IPS-18a (cell line): ENCODE measurements around the gene SLC7A6.

Experiments used
- H3K27ac ChIP-seq: one replicate; pipeline ENCODE4 v1.5.1; 2013; ENCODE audit warnings: low read length
- H3K27me3 ChIP-seq: one replicate; pipeline ENCODE4 v1.6.1; 2013; ENCODE audit warnings: mild to moderate bottlenecking, low read length; ENCODE audit not compliant: control insufficient read depth, insufficient read depth
- H3K36me3 ChIP-seq: one replicate; pipeline ENCODE4 v1.6.1; 2013; ENCODE audit warnings: low read depth, low read length; ENCODE audit not compliant: control insufficient read depth
- H3K4me1 ChIP-seq: one replicate; pipeline ENCODE4 v1.6.1; 2013; ENCODE audit warnings: low read depth, low read length; ENCODE audit not compliant: control insufficient read depth
- H3K4me3 ChIP-seq: one replicate; pipeline ENCODE4 v1.5.1; 2013; ENCODE audit warnings: low read length
- H3K9ac ChIP-seq: one replicate; pipeline ENCODE4 v1.6.1; 2013; ENCODE audit warnings: mild to moderate bottlenecking, low read length, moderate library complexity
- H3K9me3 ChIP-seq: one replicate; pipeline ENCODE4 v1.6.1; 2013; ENCODE audit warnings: low read depth, low read length; ENCODE audit not compliant: control insufficient read depth

SLC7A6 gene

GRCh38 chr16:68229431-68230175 is 34.7 kb upstream of the SLC7A6 start:
- H3K36me3 ChIP-seq: peaks cover 53% of the 10 kb centered on the region

GRCh38 chr16:68230176-68230571 is 34.2 kb upstream of the SLC7A6 start:
- H3K4me1 ChIP-seq: peaks cover 13% of the 10 kb centered on the region
- H3K27ac ChIP-seq: no peak overlapping the region
- H3K36me3 ChIP-seq: peaks cover 53% of the 10 kb centered on the region
- no peak overlapping the region for H3K4me3 ChIP-seq
- H3K9me3 ChIP-seq: no peaks in the 10 kb centered on the region
- H3K9ac ChIP-seq: no peak overlapping the region
- peaks cover 10% of the 10 kb centered on the region for H3K27me3 ChIP-seq

More at GRCh38 chr16:68229431-68230175, 34.7 kb upstream of the SLC7A6 start:
- H3K9me3 ChIP-seq: no peaks in the 10 kb centered on the region
- H3K9ac ChIP-seq: no peak overlapping the region
- H3K4me1 ChIP-seq: peaks cover 11% of the 10 kb centered on the region
- H3K27me3 ChIP-seq: peaks cover 4% of the 10 kb centered on the region
- H3K4me3 ChIP-seq: no peak overlapping the region
- no peak overlapping the region for H3K27ac ChIP-seq

- no peaks in the 10 kb centered on the region for H3K9me3 ChIP-seq
- no peak overlapping the region for H3K4me3 ChIP-seq
- no peak overlapping the region for H3K27ac ChIP-seq
- H3K4me1 ChIP-seq: peaks cover 13% of the 10 kb centered on the region
- no peak overlapping the region for H3K9ac ChIP-seq
- peaks cover 16% of the 10 kb centered on the region for H3K27me3 ChIP-seq
- H3K36me3 ChIP-seq: peaks cover 53% of the 10 kb centered on the region
These were observed 33.4 kb upstream of the SLC7A6 start for GRCh38 chr16:68230956-68231355.

DNA sequence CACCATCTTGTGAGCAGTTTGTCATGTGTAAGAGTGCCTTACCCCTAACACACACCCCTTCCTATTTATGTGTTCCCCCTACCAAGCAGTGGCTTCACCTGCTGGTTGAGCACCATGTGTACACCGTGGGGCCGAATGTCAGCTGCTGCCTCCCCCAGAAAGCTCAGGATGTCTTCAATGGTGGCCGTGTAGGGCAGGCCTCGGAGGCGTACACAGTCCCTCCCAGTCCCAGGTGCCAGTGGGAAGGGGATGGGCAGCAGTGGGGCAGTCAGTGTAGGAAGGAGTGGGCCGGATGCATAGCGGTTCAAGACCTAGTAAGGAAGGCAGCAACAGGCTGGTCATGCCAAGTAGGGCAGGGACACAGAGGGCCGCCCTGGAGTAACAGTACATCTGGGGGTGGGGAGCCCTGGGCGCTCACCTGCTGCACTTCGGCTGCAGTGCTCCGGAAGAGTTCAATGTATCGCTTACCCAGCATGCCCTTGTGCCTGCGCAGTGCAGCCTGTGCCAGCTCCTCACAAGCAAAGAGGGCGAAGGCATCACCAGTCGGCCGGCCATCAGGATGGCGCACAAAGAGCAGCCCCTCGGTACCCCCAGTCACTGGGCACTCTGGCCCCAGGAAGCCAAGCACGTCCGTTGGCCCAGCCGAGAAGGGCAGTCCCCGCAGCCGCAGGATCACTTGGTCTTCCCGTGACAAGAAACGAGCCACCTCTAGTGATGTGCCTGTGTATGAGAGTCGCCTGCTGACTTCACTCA is 32.8 kb upstream of the SLC7A6 start:
- peaks cover 17% of the 10 kb centered on the region for H3K4me1 ChIP-seq

DNA sequence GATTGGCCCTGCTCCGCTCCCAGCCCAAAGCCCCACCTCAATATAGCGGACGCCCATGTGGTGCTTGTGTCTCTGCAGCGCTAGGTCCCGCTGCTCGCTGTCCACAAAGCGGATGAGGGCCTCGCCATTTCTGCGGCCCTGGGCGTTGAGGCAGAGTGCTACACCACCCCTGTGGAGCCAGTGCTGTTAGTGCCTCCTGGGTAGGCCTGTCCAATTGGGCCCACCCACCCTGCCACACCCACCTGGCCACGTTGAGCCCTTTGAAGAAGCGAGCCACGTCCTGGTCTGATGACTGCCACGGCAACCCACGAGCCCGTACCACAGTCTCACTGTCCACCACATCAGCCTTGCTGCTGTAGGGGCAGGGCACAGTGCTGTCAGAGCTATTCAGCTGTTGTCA is 32.0 kb upstream of the SLC7A6 start:
- Histone ChIP-seq H3K36me3 (peaks cover 51% of the 10 kb centered on the region), H3K27ac (no peak overlapping the region), H3K4me1 (peaks cover 22% of the 10 kb centered on the region), H3K27me3 (peaks cover 23% of the 10 kb centered on the region), H3K9ac (no peak overlapping the region), H3K9me3 (no peaks in the 10 kb centered on the region), H3K4me3 (no peak overlapping the region)

More for the DNA sequence above, 32.8 kb upstream of the SLC7A6 start:
- H3K9ac ChIP-seq: no peak overlapping the region
- H3K9me3 ChIP-seq: no peaks in the 10 kb centered on the region
- H3K4me3 ChIP-seq: no peak overlapping the region
- H3K27ac ChIP-seq: no peak overlapping the region
- peaks cover 53% of the 10 kb centered on the region for H3K36me3 ChIP-seq
- peaks cover 21% of the 10 kb centered on the region for H3K27me3 ChIP-seq

GRCh38 chr16:68233085-68233834 is 31.1 kb upstream of the SLC7A6 start:
- H3K9ac ChIP-seq: no peak overlapping the region
- H3K4me1 ChIP-seq: peaks cover 22% of the 10 kb centered on the region
- H3K36me3 ChIP-seq: peaks cover 46% of the 10 kb centered on the region
- no peak overlapping the region for H3K4me3 ChIP-seq
- peaks cover 23% of the 10 kb centered on the region for H3K27me3 ChIP-seq
- H3K27ac ChIP-seq: no peak overlapping the region
- no peaks in the 10 kb centered on the region for H3K9me3 ChIP-seq

- Histone ChIP-seq H3K9ac (no peak overlapping the region), H3K4me3 (peak overlapping the region; percentile 91), H3K36me3 (peaks cover 41% of the 10 kb centered on the region), H3K27me3 (peaks cover 24% of the 10 kb centered on the region), H3K9me3 (no peaks in the 10 kb centered on the region), H3K4me1 (peaks cover 22% of the 10 kb centered on the region), H3K27ac (no peak overlapping the region)
These were observed 30.5 kb upstream of the SLC7A6 start for GRCh38 chr16:68233835-68234187.

- Histone ChIP-seq H3K4me3 (peak overlapping the region; percentile 91), H3K27me3 (peaks cover 30% of the 10 kb centered on the region), H3K36me3 (peaks cover 37% of the 10 kb centered on the region), H3K9ac (peak overlapping the region; percentile 89), H3K4me1 (peaks cover 22% of the 10 kb centered on the region), H3K27ac (no peak overlapping the region), H3K9me3 (no peaks in the 10 kb centered on the region)
These were observed 29.9 kb upstream of the SLC7A6 start for GRCh38 chr16:68234188-68235107.

DNA sequence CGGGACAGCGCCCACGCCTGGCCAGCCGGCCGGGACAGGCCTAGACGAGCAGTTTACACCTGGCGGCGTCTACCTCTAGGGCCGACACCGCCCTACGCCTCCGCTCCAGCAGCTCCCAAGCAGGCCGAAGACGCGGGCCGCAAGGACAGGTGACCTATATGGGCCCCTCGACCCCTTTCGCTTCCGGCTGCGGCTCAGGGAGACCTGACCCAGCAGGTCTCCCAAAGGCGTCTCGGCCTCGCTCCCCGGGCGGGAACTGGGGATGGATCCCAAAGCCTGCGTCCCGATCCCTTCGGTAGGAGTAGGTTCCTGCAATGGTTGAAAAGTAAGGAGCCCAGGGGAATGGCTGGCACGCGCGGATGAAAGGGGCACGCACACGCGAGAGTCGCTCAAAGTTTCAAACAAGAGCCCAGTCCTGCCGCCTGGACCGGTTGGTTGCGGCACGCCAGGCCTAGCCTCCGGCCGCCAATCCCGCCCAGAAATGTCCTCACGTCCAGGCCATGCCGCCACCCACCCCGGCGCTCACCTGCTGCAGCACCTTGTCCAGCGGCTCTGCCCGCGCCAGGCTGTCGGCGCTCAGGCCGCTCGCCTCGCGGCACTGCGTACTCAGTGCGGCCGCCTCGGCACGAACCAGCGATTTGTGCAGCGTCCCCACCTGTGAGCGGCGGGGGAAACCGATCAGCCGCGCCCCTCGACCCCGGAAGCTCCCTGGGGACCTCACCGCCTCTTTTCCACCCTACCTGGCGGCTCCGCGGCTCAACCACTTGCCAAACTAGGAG is 29.0 kb upstream of the SLC7A6 start:
- H3K4me1 ChIP-seq: peaks cover 26% of the 10 kb centered on the region
- peaks cover 32% of the 10 kb centered on the region for H3K27me3 ChIP-seq
- H3K36me3 ChIP-seq: peaks cover 31% of the 10 kb centered on the region
- peak overlapping the region; percentile 89 for H3K9ac ChIP-seq
- no peaks in the 10 kb centered on the region for H3K9me3 ChIP-seq
- no peak overlapping the region for H3K27ac ChIP-seq
- H3K4me3 ChIP-seq: peak overlapping the region; percentile 91

DNA sequence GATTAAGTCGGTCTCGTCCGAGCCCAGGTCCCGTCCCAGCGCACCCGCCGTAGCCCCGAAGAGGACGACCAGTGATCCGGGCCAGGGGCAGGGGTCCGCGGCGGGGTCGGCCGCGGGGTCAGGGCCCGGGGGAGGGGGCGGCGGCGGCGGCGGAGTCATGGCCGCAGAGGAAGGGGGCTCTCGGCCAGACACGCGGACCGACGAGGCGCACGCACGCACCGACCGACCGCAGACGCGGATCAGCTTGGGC is 28.5 kb upstream of the SLC7A6 start, which contains the start of gene ESRP2:
TSS of gene ESRP2 (minus strand) at position 241 of the 250 bp plus-strand sequence. CDS start at position 159, 82 bp downstream.
- Histone ChIP-seq H3K9ac (peak within 1 kb of the TSS; percentile 89), H3K27me3 (peaks cover 32% of the 10 kb centered on the region), H3K4me3 (peak within 1 kb of the TSS; percentile 91), H3K27ac (peak within 1 kb of the TSS; percentile 82), H3K36me3 (peaks cover 27% of the 10 kb centered on the region), H3K9me3 (no peaks in the 10 kb centered on the region), H3K4me1 (peaks cover 26% of the 10 kb centered on the region)
